HepG2 (cell line): ENCODE measurements around the gene NUDT2. TPM values are rescaled to one million over a fixed set of nuclear protein-coding genes. Genes with fewer than 3 reads are reported as not detected.

ENCODE experiments used
- ELF3 ChIP-seq: IDR thresholded peaks from 2 replicates; pipeline ENCODE4 v1.6.1; 2016; ENCODE audit warnings: missing genetic modification reagents, missing compliant biosample characterization
- FOXA3 ChIP-seq: IDR thresholded peaks from 2 replicates; pipeline ENCODE4 v1.6.1; 2016; ENCODE audit warnings: missing genetic modification reagents, missing compliant biosample characterization
- HNF4A ChIP-seq: sonication (generic); formaldehyde crosslinking; IDR thresholded peaks from 2 replicates; pipeline ENCODE4 v1.4.0; 2020; ENCODE audit warnings: missing genetic modification reagents
- HOXA3 ChIP-seq: sonication (generic); formaldehyde crosslinking; IDR thresholded peaks from 2 replicates; pipeline ENCODE4 v1.5.0; 2020; ENCODE audit warnings: missing genetic modification reagents
- MAX ChIP-seq: IDR thresholded peaks from 2 replicates; pipeline ENCODE4 v1.6.1; 2012; ENCODE audit warnings: inconsistent platforms
- MEIS1 ChIP-seq: sonication (generic); formaldehyde crosslinking; IDR thresholded peaks from 2 replicates; pipeline ENCODE4 v1.9.0; 2021; ENCODE audit warnings: mild to moderate bottlenecking, missing genetic modification reagents, moderate library complexity, borderline replicate concordance
- PRDM10 ChIP-seq: sonication (generic); formaldehyde crosslinking; IDR thresholded peaks from 2 replicates; pipeline ENCODE4 v1.4.0; 2020; ENCODE audit warnings: low read depth, missing genetic modification reagents
- RCOR2 ChIP-seq: IDR thresholded peaks from 2 replicates; pipeline ENCODE4 v1.6.1; 2016; ENCODE audit warnings: missing biosample characterization, missing genetic modification reagents
- SMAD9 ChIP-seq: sonication (generic); formaldehyde crosslinking; IDR thresholded peaks from 2 replicates; pipeline ENCODE4 v1.5.1; 2020; ENCODE audit warnings: mild to moderate bottlenecking, missing genetic modification reagents
- YEATS2 ChIP-seq: sonication (generic); formaldehyde crosslinking; IDR thresholded peaks from 2 replicates; pipeline ENCODE4 v1.4.0; 2020; ENCODE audit warnings: missing genetic modification reagents, borderline replicate concordance
- polyA plus RNA-seq, 8 experiments: library from polyadenylated mRNA; depleted of rRNA in 3 of 8; stranded (reverse) in 7 of 8; unstranded in 1 of 8; fragments of >200 nt; fragmentation: Illumina TruSeq in 4 of 8; extraction: Trizol in 4 of 8; gene quantifications; 2 replicates each; pipeline versions ENCODE4 v1.2.1 to v1.2.3, GENCODE V29; 2011 to 2016; ENCODE audit warnings: low read depth in 4 of 8, missing spikeins in 1 of 8, mixed read lengths in 1 of 8; ENCODE audit not compliant: insufficient read depth in 1 of 8
- total RNA-seq, 5 experiments: library from RNA; depleted of rRNA; stranded (reverse); fragments of >200 nt; fragmentation: Illumina TruSeq; extraction: Trizol; gene quantifications; 2 replicates each; pipeline ENCODE4 v1.2.3, GENCODE V29; 2016; ENCODE audit warnings: low read depth in 1 of 5
- TF ChIP-seq, protein P1 (sequence below): sonication (generic); formaldehyde crosslinking; IDR thresholded peaks from 2 replicates; pipeline ENCODE4 v1.4.0; 2020; ENCODE audit warnings: missing genetic modification reagents

Gene NUDT2
- total and polyA plus RNA-seq, 2 of the 13 experiments (the other 11 are each of a cell fraction or from before 2014, with no cell fraction given), result 19.9 to 24.6 TPM

GRCh38 chr9:34349324-34349723 lies 20.0 kb downstream of the NUDT2 start (continued):
- TF ChIP-seq ELF3 (CRISPR knock-in tag), result 0 out of 2 replicates have a peak, but pooled peaks have one; percentile 7
- TF ChIP-seq FOXA3, result 0 out of 2 replicates have a peak, but pooled peaks have one; percentile 7
- TF ChIP-seq, protein P1, sequence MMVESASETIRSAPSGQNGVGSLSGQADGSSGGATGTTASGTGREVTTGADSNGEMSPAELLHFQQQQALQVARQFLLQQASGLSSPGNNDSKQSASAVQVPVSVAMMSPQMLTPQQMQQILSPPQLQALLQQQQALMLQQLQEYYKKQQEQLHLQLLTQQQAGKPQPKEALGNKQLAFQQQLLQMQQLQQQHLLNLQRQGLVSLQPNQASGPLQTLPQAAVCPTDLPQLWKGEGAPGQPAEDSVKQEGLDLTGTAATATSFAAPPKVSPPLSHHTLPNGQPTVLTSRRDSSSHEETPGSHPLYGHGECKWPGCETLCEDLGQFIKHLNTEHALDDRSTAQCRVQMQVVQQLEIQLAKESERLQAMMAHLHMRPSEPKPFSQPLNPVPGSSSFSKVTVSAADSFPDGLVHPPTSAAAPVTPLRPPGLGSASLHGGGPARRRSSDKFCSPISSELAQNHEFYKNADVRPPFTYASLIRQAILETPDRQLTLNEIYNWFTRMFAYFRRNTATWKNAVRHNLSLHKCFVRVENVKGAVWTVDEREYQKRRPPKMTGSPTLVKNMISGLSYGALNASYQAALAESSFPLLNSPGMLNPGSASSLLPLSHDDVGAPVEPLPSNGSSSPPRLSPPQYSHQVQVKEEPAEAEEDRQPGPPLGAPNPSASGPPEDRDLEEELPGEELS (CRISPR knock-in tag), result peak; percentile 43; the same call in 1 of the 2 replicates
- TF ChIP-seq SMAD9 (CRISPR knock-in tag), result no peak
- TF ChIP-seq HOXA3 (CRISPR knock-in tag), result peak; percentile 22; the same call in 1 of the 2 replicates
- peak; percentile 37; the same call in 1 of the 2 replicates for TF ChIP-seq HNF4A (CRISPR knock-in tag)
- TF ChIP-seq MEIS1 (CRISPR knock-in tag), result 0 out of 2 replicates have a peak, but pooled peaks have one; percentile 45
- TF ChIP-seq PRDM10 (CRISPR knock-in tag), result peak; percentile 92
- TF ChIP-seq MAX, result peak; percentile 46; the same call in 1 of the 2 replicates
- TF ChIP-seq RCOR2 (CRISPR knock-in tag), result 0 out of 2 replicates have a peak, but pooled peaks have one; percentile 10
- no peak for TF ChIP-seq YEATS2
